Effector CD8-positive, alpha-beta T cell (primary cell): Measurements from ENCODE around the gene BNIP1.

Experiments
- DNase-seq: peaks from one replicate; lab custom pipeline; 2025; lab: John Stamatoyannopoulos, UW

BNIP1 gene

GRCh38 chr5:173211284-173211683 is 67.0 kb downstream of the BNIP1 start:
- no peak for DNase-seq

GRCh38 chr5:173213236-173213933 is 69.1 kb downstream of the BNIP1 start:
- no peak for DNase-seq
